ENCODE results near the gene GALR2.
"Not testable (repeated sequence)": the region's sequence is repeated elsewhere in the genome, so short reads cannot be mapped to it uniquely, and the experiment has no call there.

The GALR2 gene

DNA sequence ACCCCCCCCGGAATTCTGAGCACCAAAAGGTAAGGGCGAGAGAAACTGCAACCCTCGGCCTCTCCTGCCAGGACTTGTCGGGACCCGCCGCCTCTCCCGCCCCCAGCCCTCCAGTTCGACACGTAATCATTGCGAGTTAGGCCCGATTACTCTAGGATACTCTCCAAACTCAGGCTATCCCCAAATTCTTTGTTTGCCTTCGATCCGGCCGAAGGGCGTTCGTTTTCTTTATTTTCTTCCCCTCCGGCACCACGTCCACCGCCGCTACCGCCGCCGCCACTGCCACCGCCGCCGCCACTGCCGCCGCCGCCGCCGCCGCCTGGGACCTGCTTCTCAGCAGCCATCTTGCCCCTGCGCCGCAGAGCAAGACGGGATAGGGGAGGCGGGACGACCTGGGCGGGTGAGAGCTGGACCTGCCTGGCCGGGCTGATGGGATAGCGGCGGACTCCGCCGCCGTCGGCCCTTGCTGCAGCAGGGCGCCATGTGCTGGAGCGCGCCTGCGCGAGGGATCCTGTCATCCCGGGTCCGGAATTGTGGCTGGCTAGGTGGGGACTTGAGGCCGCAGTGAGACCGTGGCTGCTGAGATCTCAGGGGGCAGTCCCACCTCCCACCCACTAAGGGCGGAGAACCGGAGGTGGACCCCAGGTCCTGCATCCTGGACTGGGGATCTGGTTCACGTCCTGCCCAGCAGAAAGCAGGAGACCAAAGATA is 2.3 kb upstream of the GALR2 start, which contains the start of gene SRP68:
Gene SRP68 (minus strand): TSS at position 370 of the 711 bp plus-strand sequence. CDS start 26 bp downstream, at position 344.
- peak; percentile 89 for ATAC-seq
- Mint-ChIP-seq H3K4me3 (peak within 1 kb of the TSS; percentile 98), H3K9me3 (no peaks in the 10 kb centered on the region), H3K4me1 (peaks cover 51% of the 10 kb centered on the region), H3K27me3 (peaks cover 41% of the 10 kb centered on the region), H3K27ac (peak within 1 kb of the TSS; percentile 99)
- peak; percentile 81 to 85 for DNase-seq

DNA sequence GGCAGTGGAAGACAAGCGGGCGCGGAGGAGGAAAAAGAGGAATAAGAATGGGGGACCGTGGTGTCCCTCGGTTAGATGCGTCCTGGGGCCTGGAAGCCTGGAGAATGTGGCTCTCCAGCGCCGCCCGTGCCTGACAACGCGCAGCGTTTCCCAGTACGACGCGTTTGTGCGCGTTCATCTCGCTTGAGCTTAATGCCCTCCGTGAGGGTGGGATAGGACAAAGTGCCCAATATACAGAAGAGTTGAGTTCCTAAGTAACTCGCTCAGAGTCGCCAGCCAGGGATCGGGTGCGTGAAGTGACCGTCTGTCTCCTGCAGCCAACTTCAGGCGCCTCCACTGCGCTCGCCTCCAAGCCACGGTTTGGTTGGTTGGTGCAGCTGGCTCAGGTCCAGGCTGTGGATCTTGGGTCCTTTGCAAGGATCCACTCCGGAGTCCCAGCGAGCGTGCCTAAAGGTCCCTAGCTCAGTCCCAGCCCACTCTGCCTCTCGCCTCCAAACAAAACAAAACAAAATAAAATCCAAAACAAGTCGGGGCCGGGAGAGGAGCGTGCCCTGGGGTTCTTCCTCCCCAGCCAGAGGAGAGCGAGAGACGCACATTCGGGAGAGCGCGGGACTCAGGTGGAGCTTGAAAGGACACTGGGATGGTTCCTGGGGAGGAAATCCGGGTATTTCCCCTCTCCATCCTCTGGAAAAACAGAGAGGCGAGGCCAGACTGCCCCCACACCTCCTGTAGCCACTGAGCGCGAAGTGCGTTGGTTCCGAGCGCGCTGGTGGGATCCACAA is 974 bp downstream of the GALR2 start:
- Mint-ChIP-seq H3K27ac (no peak overlapping the region), H3K27me3 (peaks cover 65% of the 10 kb centered on the region), H3K9me3 (no peaks in the 10 kb centered on the region), H3K4me3 (peak overlapping the region; percentile 74 to 75), H3K4me1 (peaks cover 66% of the 10 kb centered on the region)
- ATAC-seq (no peak), DNase-seq (no peak)

DNA sequence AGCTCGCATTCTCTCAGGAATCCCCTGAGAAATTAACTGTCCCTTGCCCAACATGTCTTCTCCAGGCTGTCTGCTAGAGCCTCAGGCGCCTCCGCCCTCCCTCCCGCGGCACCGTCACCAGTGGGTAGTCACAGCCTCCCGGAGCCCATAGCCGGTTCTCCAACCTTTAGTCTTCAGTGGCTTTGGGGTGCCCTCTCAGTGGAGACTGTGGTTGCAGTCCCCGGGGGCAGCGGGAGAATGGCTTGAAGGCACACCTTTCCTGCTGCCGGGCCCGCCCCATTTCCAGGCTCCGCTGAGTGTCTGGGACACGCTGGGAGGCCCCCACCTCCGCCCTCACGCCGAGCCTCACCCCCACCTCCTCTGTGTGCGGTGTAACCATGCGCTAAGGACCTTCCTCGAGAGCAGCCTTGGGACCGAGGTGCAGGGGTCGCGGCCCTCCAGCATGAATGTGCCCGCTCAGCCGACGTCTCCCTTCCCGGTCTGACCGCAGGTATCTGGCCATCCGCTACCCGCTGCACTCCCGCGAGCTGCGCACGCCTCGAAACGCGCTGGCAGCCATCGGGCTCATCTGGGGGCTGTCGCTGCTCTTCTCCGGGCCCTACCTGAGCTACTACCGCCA is 1.7 kb downstream of the GALR2 start:
- no peak for ATAC-seq
- DNase-seq: peak in 1 of 2 donors; percentile 21
- Mint-ChIP-seq H3K4me3 (peak overlapping the region; percentile 73 to 82), H3K9me3 (no peaks in the 10 kb centered on the region), H3K27me3 (peaks cover 65% of the 10 kb centered on the region), H3K27ac (peak overlapping the region in 1 of 2 donors; percentile 52), H3K4me1 (peaks cover 65% of the 10 kb centered on the region)

DNA sequence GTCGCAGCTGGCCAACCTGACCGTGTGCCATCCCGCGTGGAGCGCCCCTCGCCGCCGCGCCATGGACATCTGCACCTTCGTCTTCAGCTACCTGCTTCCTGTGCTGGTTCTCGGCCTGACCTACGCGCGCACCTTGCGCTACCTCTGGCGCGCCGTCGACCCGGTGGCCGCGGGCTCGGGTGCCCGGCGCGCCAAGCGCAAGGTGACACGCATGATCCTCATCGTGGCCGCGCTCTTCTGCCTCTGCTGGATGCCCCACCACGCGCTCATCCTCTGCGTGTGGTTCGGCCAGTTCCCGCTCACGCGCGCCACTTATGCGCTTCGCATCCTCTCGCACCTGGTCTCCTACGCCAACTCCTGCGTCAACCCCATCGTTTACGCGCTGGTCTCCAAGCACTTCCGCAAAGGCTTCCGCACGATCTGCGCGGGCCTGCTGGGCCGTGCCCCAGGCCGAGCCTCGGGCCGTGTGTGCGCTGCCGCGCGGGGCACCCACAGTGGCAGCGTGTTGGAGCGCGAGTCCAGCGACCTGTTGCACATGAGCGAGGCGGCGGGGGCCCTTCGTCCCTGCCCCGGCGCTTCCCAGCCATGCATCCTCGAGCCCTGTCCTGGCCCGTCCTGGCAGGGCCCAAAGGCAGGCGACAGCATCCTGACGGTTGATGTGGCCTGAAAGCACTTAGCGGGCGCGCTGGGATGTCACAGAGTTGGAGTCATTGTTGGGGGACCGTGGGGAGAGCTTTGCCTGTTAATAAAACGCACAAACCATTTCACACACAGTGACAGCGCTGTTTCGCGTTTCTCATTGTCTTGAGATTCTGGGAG is 2.4 kb downstream of the GALR2 start:
- peak overlapping the region; percentile 73 to 82 for H3K4me3 Mint-ChIP-seq
- ATAC-seq (peak; percentile 39), DNase-seq (peak; percentile 36 to 54)
- peaks cover 65% of the 10 kb centered on the region for H3K4me1 Mint-ChIP-seq
- peak overlapping the region; percentile 6 to 87 for H3K27ac Mint-ChIP-seq
- H3K27me3 Mint-ChIP-seq: peaks cover 65% of the 10 kb centered on the region
- no peaks in the 10 kb centered on the region for H3K9me3 Mint-ChIP-seq

DNA sequence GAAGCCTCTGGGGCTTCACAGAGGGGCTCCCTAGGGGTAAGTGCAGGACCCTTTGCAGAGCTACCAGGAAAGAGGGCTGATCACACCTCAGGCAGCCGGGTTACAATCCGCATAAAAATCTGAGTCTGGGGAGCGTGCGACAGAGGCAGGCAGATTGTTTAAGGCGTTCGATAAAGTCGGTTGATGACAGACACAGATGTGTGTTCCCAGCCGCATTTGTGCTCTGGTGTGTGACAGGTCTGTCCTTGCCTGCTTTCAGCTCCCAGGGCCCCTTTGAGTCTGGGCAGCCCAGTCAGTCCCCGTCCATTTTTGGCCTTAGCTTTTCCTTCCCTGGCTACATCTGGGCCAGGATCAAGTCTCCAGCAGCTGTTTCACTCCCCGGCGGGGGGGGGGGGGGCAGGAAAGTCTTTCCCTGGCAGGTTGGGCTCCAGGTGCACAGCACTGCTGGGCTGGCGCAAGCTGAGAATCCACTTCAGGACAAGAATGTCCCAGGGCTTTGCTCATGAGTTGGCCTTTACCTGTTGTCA is 3.1 kb downstream of the GALR2 start:
- no peaks in the 10 kb centered on the region for H3K9me3 Mint-ChIP-seq
- H3K4me3 Mint-ChIP-seq: peak overlapping the region in 1 of 2 donors; percentile 82
- DNase-seq: no peak
- ATAC-seq: no peak
- peak overlapping the region in 1 of 2 donors; percentile 87 for H3K27ac Mint-ChIP-seq
- H3K27me3 Mint-ChIP-seq: peaks cover 65% of the 10 kb centered on the region
- peaks cover 65% of the 10 kb centered on the region for H3K4me1 Mint-ChIP-seq

DNA sequence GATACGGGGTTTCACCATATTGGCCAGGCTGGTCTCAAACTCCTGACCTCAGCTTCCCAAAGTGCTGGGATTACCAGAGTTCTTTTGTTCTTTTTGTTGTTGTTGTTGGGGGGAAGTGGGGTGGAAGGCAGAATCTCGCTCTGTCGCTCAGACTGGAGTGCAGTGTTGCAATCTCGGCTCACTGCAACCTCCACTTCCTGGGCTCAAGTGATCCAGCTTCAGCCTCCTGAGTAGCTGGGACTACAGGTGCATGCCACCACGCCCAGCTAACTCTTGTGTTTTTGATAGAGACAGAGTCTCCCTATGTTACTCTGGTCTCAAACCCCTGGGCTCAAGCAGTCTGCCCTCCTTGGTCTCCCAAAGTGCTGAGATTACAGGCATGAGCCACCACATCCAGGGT is 3.8 kb downstream of the GALR2 start:
- Mint-ChIP-seq H3K4me3 (peak overlapping the region in 1 of 2 donors; percentile 29), H3K27me3 (peaks cover 63% of the 10 kb centered on the region), H3K4me1 (peaks cover 65% of the 10 kb centered on the region), H3K27ac (peak overlapping the region in 1 of 2 donors; percentile 7)
- not testable (repeated sequence) for DNase-seq, H3K9me3 Mint-ChIP-seq, ATAC-seq

DNA sequence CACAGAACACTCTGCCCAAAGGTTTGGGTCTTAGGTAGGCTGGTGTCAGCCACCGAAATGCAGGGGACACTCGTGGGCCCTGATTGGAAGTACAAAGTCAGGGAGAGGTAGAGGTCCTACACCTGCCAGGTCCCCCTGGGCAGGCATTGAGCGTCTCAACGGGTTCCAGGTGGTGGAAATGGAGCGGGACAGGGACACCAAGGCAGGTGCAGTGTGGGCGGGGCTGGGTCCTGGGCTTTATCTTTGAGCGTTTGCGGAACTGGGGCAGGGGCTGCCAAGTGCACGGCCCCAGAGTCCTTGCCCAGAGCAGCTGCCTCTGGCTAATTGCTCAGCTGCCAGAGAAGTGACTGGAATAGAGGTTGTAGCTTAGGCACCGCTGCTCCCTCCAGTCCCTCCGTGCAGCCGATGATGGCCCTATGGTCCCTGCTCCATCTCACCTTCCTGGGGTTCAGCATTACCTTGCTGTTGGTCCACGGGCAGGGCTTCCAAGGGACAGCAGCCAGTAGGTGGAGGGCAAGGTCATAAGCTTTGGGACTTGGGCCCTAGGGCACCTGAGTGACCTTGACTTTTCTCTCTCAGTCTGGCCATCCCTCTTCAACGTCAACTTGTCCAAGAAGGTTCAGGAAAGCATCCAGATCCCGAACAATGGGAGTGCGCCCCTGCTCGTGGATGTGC is 4.4 kb downstream of the GALR2 start, which contains the start of gene ZACN:
Gene ZACN (plus strand): TSS at position 323 of the 675 bp plus-strand sequence. CDS start 83 bp downstream, at position 406.
- DNase-seq: no peak
- Mint-ChIP-seq H3K27me3 (peaks cover 57% of the 10 kb centered on the region), H3K4me1 (peaks cover 65% of the 10 kb centered on the region), H3K4me3 (peak within 1 kb of the TSS in 1 of 2 donors; percentile 39), H3K9me3 (no peaks in the 10 kb centered on the region), H3K27ac (peak within 1 kb of the TSS in 1 of 2 donors; percentile 74)
- no peak for ATAC-seq

DNA sequence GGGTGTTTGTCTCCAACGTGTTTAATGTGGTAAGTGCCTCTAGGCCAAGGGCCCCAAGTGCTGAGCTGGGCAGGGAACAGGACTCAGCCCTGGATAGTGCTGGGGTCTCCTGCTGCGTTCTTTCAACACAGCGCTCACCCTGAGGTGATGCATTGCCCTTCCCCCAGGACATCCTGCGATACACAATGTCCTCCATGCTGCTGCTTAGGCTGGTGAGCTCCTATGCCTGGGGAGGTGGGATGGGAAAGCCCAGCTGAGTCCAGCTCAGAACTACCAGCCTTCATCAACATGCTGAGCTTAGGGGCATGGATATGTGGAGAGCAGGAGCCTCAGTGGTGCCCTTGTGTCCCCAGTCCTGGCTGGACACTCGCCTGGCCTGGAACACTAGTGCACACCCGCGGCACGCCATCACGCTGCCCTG is 5.0 kb downstream of the GALR2 start:
- Mint-ChIP-seq H3K4me1 (peaks cover 65% of the 10 kb centered on the region), H3K27me3 (peaks cover 51% of the 10 kb centered on the region), H3K27ac (no peak overlapping the region), H3K9me3 (no peaks in the 10 kb centered on the region), H3K4me3 (no peak overlapping the region)
- ATAC-seq: peak; percentile 8
- DNase-seq: no peak

DNA sequence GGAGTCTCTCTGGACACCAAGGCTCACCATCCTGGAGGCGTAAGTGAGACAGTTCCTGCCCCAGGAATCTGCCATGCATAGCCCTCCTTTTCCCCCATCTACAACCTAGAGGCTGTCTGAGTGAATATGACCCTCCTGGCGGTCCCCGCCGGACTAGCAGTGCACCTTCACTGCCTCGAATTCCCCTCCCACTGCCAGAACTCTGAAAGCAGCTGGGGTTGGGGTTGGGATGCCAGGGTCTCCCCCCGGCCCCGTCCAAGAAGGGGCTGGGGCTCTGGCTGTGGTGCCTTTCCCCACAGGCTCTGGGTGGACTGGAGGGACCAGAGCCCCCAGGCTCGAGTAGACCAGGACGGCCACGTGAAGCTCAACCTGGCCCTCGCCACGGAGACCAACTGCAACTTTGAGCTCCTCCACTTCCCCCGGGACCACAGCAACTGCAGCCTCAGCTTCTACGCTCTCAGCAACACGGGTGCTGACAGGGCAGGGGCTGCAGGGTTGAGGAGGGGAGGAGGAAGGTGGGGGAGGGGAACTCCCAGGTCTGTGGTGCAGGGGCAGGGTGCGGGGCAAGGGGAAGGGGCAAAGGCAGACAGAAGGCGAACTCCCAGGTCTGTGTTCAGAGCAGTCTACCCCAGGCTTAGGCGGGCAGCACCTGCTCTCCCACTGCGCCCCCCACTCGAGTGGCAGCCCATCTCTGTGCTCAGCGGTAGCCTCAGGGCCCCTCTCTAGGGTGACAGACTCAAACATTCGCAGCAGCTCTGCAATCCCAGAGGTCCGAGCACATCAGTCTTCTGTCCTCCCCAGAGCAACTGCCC is 5.6 kb downstream of the GALR2 start:
- DNase-seq (no peak), ATAC-seq (no peak)
- peak overlapping the region in 1 of 2 donors; percentile 13 for H3K27ac Mint-ChIP-seq
- H3K4me1 Mint-ChIP-seq: peaks cover 58% of the 10 kb centered on the region
- peaks cover 45% of the 10 kb centered on the region for H3K27me3 Mint-ChIP-seq
- no peak overlapping the region for H3K4me3 Mint-ChIP-seq
- no peaks in the 10 kb centered on the region for H3K9me3 Mint-ChIP-seq

DNA sequence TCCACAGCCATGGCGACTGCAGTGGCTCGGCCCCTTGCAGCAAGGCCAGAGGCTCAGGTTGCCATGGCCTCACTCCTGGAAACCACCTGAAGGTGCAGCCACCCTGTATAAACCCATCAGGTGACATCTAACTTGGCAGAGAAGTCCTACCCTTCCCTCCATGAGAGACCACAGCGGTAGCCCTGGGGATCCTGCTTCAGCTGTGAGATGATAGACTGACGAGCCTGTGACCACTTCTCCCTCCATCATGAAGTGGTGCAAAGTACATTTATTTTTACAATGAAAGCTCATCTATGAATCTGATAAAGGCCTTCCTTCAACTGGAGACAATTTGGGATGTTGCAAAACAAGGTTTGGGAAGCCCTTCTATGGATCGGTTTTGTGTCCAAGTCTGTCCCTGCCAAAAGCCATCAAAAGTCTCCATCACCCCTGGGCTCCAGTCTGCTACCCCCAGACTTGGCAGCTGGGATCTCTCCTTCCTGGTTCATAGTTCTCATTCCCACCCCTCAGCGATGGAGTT is 6.2 kb downstream of the GALR2 start:
- Mint-ChIP-seq H3K9me3 (no peaks in the 10 kb centered on the region), H3K4me1 (peaks cover 52% of the 10 kb centered on the region), H3K4me3 (no peak overlapping the region), H3K27me3 (peaks cover 39% of the 10 kb centered on the region), H3K27ac (peak overlapping the region in 1 of 2 donors; percentile 13)
- no peak for DNase-seq
- ATAC-seq: no peak

DNA sequence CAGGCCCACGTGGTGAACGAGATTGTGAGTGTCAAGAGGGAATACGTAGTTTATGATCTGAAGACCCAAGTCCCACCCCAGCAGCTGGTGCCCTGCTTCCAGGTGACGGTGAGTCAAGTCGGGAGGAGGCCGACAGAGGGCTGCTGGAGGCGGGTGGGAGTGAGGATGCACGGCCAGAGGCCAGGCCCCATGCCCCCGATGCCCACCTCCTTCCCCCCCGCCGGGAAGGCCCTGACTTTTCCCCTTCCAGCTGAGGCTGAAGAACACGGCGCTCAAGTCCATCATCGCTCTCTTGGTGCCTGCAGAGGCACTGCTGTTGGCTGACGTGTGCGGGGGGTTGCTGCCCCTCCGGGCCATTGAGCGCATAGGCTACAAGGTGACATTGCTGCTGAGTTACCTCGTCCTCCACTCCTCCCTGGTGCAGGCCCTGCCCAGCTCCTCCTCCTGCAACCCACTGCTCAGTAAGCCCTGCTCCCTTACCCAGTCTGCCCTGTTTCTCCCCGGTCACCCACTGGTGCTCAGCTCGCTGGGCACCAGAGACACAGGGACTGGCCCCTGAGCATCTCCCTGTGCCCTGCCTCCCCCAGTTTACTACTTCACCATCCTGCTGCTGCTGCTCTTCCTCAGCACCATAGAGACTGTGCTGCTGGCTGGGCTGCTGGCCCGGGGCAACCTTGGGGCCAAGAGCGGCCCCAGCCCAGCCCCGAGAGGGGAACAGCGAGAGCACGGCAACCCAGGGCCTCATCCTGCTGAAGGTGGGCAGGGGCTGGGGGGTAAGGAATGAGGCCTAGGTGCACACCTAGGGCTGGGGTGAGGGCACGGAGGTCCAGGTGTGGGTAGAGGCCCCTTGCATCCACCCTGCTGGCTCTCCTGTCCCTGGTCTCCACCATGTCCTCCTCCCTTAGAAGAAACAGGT is 7.0 kb downstream of the GALR2 start:
- Mint-ChIP-seq H3K27ac (no peak overlapping the region), H3K4me3 (no peak overlapping the region), H3K27me3 (peaks cover 31% of the 10 kb centered on the region), H3K9me3 (no peaks in the 10 kb centered on the region), H3K4me1 (peaks cover 44% of the 10 kb centered on the region)
- ATAC-seq: no peak
- DNase-seq: no peak

DNA sequence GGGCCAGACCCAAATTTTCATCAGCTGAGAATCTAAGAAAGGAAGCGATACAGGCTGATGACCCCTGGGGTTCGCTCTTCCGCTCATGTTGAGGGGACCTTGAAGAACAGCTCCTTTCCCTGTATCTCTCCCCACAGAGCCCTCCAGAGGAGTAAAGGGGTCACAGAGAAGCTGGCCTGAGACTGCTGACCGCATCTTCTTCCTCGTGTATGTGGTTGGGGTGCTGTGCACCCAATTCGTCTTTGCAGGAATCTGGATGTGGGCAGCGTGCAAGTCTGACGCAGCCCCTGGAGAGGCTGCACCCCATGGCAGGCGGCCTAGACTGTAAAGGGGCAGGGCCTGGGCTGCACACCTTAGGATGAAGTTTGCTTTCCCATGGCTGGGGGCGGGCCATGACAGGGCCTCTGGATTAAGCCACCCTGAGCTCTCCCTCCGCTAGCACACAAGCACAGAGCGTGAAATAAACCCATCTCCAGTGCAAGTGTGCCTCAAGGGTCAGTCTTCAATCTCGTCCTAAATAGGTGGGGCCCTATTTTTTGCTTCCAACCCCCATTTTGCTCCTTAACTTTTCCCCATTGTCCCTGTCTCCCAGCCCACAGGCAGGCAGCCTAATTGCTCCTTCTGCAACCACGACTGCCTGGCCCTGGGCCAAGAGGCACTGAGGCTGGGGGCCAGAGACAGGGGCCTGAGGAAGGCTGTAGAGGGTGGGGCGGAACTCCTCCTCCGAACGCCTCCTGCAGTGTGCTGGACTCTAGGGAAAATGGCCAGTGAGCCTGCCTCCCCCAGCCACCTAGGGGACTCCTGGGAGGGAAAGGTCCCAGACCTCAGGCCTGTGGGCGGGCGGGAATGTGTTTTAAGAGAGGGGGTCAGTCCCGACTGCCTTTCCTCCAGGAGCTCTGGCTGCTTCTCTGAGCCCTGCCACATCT is 8.0 kb downstream of the GALR2 start:
- H3K4me3 Mint-ChIP-seq: no peak overlapping the region
- peaks cover 34% of the 10 kb centered on the region for H3K4me1 Mint-ChIP-seq
- DNase-seq (no peak), ATAC-seq (no peak)
- H3K27me3 Mint-ChIP-seq: peaks cover 21% of the 10 kb centered on the region
- H3K9me3 Mint-ChIP-seq: no peaks in the 10 kb centered on the region
- peak overlapping the region in 1 of 2 donors; percentile 35 for H3K27ac Mint-ChIP-seq
